GM12873 (cell line): ENCODE results near the gene KANK2.

Experiments used
- TF ChIP-seq, protein P1 (sequence below): IDR thresholded peaks from 2 replicates; pipeline ENCODE4 v1.5.1; 2012; ENCODE audit warnings: low read depth, mild to moderate bottlenecking, moderate library complexity, low read length, control low read depth; ENCODE audit not compliant: insufficient read depth; ENCODE audit errors: missing control alignments

The KANK2 gene

DNA sequence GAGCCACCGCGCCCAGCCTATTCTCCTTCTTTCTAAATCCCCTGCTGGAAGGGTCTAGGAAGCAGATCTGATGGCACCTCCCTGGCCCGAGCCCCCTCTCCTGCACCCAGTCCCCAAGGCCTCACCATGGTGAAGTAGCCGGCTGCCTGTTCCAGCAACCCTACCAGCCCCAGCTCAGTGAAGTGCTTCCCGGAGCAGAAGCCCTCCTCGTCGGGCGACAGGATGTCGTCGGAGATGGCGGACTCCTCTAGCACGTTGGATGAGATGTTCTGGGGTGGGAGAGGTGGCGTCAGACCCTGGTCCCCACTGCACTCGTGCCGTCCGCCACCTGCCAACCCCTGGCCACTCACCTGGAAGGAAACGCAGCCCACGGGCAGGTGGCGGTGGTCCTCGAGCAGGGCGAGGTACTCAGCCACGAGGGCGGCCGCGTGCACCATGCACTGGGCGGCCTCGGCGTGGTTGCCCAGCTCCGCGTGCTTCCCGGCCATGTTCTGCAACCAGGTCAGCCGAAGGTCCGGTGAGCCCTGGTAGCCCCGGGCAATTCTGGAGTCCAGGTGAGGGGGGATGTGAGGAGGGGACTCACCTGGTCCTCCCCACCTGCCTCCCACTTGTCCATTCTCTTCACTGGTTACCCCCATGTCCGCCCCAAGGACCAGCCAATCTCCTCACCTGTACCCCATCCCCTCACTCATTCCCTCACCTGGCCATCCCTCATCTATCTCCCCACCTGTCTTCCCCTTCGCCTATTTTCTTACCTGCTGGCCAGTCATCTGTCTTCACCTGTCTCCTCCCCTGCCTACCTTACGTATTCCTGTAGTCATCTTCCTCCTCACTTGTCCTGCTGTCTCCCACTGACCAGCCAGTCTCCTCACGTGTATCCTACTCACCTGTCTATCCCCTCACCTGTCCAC, 11.5 kb upstream of the KANK2 start:
- TF ChIP-seq, protein P1, sequence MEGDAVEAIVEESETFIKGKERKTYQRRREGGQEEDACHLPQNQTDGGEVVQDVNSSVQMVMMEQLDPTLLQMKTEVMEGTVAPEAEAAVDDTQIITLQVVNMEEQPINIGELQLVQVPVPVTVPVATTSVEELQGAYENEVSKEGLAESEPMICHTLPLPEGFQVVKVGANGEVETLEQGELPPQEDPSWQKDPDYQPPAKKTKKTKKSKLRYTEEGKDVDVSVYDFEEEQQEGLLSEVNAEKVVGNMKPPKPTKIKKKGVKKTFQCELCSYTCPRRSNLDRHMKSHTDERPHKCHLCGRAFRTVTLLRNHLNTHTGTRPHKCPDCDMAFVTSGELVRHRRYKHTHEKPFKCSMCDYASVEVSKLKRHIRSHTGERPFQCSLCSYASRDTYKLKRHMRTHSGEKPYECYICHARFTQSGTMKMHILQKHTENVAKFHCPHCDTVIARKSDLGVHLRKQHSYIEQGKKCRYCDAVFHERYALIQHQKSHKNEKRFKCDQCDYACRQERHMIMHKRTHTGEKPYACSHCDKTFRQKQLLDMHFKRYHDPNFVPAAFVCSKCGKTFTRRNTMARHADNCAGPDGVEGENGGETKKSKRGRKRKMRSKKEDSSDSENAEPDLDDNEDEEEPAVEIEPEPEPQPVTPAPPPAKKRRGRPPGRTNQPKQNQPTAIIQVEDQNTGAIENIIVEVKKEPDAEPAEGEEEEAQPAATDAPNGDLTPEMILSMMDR, result no peak

DNA sequence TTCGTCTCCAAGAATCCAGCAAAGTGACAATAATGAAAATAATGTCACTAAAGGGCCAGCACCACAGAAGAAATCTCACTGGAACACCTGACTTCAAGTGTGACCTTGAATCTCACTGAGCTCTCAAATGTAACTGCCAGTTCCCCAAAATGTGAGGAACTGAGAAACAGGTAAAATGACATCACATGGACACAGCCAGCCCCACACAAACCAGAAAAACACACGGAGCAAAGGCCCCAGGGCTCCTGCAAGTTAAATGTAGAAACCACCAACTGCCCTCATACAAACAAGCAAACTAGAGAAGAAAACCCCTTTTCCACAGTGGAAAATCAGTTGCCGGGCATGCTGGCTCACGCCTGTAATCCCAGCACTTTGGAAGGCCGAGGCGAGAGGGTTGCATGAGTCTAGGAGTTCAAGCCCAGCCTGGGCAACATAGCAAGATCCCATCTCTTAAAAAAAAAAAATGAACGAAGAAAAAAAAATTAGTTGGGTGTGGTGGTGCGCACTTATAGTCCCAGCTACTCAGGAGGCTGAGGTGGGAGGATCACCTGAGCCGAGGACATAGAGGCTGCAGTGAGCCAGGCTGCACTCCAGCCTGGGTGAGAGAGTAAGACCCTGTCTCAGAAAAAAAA, 8.7 kb upstream of the KANK2 start:
- TF ChIP-seq, protein P1, result no peak

DNA sequence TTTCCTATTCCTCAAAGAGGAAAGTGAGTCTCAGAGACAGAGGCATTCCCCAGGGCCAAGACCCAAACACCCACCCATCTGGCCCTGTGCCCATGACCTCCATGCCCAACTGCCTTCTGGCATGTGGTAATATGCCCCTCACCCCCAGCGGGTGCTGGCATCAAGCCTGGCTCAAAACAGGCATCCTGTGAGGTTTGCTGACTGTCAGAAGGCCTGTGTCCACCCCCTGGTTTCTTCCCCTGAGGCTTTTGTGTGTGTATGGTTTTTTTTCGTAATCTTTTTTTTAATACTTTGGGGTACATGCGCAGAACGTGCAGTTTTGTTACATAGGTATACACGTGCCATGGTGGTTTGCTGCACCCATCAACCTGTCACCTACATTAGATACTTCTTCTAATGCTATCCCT, 7.6 kb upstream of the KANK2 start:
- TF ChIP-seq, protein P1, result no peak

DNA sequence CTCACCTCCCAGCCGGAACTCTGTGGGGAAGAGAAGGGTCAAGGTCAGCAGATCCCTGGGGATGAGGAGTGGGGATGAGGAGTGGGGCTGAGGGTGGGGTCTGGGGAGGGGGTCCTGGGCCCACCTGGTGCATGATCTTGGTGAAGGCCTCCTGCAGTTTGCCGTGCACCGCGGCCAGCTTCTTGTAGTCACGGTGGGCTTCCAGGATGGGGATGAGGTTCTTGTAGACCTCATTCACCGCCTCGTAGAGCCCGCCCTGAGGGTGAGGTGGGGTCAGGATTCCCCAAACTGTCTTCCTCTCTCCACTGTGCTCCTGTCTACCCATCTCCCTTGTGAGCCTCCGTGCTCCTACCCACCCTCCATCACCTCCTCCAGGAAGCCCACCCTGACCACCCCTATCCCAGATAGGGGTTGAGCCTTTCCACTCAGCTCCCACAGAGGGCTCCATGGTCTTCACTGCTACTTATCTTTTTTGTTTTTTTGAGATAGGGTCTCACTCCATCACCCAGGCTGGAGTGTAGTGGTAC, 6.8 kb upstream of the KANK2 start:
- TF ChIP-seq, protein P1, result no peak

DNA sequence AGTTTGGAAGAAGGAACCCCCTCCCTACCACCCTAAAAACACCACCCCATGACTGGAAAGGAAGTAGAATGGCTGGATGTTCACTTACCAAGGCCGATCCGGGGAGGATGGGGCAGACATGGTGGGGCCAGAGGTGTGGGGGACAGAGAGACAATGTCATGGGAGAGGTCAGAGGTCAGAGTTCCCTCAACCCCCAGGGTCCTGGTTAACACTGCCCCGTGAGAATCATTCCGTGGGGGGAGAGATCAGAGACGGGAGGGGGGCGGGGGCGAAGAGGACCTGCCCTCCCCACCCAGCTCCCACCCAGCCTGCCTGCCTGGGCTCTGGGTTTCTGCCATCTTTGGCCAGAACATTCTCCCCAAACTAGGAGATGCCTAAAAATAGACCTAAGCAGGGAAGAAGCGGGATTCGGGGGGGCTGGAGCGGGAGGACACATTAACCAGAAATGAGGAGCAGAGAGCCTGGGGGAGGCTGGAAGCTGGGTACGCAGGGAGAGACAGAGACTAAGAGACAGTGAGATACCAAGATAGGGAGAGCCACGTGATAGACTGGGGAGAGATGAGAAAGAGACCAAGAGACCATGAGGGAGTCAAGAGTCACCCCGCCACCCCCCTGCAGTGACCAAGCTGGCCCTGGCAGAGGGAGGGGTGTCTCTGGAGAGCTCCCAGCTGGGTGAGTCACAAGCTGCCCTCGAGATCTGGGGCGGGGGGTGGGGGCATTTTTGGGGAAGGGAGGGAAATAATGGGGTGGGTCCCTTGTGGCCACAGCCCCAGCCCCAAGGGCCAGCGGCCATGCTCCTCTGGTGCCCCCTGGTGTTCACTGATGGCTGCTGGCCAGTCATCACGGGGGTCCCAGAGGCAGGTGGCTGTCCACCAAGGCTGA, 6.1 kb upstream of the KANK2 start:
- TF ChIP-seq, protein P1, result peak; percentile 84

DNA sequence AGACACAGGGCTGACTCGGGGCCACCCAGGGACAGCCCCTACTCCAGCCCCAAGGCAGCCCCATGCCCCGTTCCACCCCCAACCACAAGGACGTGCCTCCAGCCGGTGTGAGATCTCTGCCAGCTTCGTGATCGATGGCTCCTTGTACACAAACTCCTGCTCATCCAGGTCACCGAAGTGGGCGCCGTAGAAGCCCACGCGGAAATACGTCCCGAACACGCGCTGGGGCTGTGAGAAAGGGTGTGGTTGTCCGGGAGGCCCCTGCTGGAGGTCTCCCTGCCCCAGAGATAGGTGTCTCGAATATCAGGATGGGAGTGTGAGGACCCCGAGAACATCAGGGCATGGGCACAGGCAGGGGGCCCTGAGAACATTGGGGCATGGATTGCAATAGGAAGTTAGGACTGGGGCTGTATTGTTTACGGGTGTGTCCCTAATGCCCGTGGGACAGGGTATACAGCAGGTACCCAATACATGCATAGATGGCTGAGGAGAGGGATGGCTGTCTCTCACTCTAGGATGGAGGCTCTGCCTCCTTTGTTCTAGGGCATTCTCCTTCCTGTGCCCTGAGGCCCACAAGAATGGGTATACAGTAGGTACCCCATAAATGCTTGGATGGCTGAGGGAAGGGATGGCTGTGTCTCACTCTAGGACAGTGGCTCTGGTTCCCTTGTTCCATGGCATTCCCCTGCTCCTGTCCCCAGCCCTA, 5.3 kb upstream of the KANK2 start:
- TF ChIP-seq, protein P1, result no peak
